ENCODE measurements around the gene FUOM. TPM values are rescaled to one million over a fixed set of nuclear protein-coding genes. Genes with fewer than 3 reads are reported as not detected.

Gene FUOM
- total and polyA plus RNA-seq, 2 experiments from 2014 or later = 30.8 to 33.9 TPM

GRCh38 chr10:133351408-133352318 lies 6.2 kb downstream of the FUOM start:
- no peaks in the 10 kb centered on the region; the same call in 1 of the 2 replicates for H3K4me1 ChIP-seq (ENCODE audit: insufficient read depth)
- no peaks in the 10 kb centered on the region; the same call in 1 of the 3 replicates for H3K4me1 Mint-ChIP-seq
- H4K20me1 ChIP-seq (replicated peaks; ENCODE audit: insufficient read depth) = no peaks in the 10 kb centered on the region; the same call in 1 of the 2 replicates
- no peak overlapping the region for H3K27ac ChIP-seq (ENCODE audit: low read depth)
- no peaks in the 10 kb centered on the region for H3K9me2 ChIP-seq (ENCODE audit: insufficient read depth)
- H2AFZ ChIP-seq = no peak overlapping the region
- no peaks in the 10 kb centered on the region for H3K36me3 ChIP-seq (ENCODE audit: insufficient read depth)
- DNase-seq (ENCODE audit: low spot score) = peak; percentile 73
- no peak overlapping the region for H3K4me3 Mint-ChIP-seq
- peaks cover 20% of the 10 kb centered on the region for H3K27me3 Mint-ChIP-seq (ENCODE audit: insufficient read depth, low read depth, poor library complexity)
- H3F3A ChIP-seq (replicated peaks; ENCODE audit: low read depth) = 0 out of 2 replicates have a peak, but pooled peaks cover 3% of the 10 kb centered on the region
- TF ChIP-seq REST (IDR thresholded peaks at IDR 0.05; ENCODE audit: unreplicated experiment) (peak; percentile 28), POLR2AphosphoS5 (IDR thresholded peaks at IDR 0.05; ENCODE audit: low read depth) (0 out of 2 replicates have a peak, but pooled peaks have one; percentile 4), ZNF331 (CRISPR knock-in tag; IDR thresholded peaks at IDR 0.05; ENCODE audit: low read depth) (no peak), CTCF (conservative IDR thresholded peaks at IDR 0.05; ENCODE audit: low read depth in 2 of 2) (peak; percentile 19 to 66)
- H3K9me3 Mint-ChIP-seq = no peaks in the 10 kb centered on the region
- no peaks in the 10 kb centered on the region for H3K36me3 Mint-ChIP-seq (ENCODE audit: low read depth)
- no peak overlapping the region for H3K4me3 ChIP-seq
- peak; percentile 48 for ATAC-seq
- no peaks in the 10 kb centered on the region for H3K27me3 ChIP-seq (ENCODE audit: insufficient read depth)
- no peak overlapping the region for H3K4me2 ChIP-seq
- no peak overlapping the region for H3K27ac Mint-ChIP-seq
- H3K79me2 ChIP-seq (replicated peaks; ENCODE audit: insufficient read depth) = 0 out of 2 replicates have a peak, but pooled peaks cover 4% of the 10 kb centered on the region

GRCh38 chr10:133350950-133351329 lies 6.9 kb downstream of the FUOM start:
- no peak overlapping the region for H3K27ac ChIP-seq (ENCODE audit: low read depth)
- no peak overlapping the region for H3K27ac Mint-ChIP-seq

More at GRCh38 chr10:133350950-133351329, 6.9 kb downstream of the FUOM start:
- no peak for ATAC-seq
- no peak for DNase-seq (ENCODE audit: low spot score)
- H3K9me3 Mint-ChIP-seq = no peaks in the 10 kb centered on the region
- H3K27me3 Mint-ChIP-seq (ENCODE audit: insufficient read depth, low read depth, poor library complexity) = peaks cover 18% of the 10 kb centered on the region
- no peak overlapping the region for H3K4me3 ChIP-seq
- no peak overlapping the region for H3K4me3 Mint-ChIP-seq
- no peaks in the 10 kb centered on the region for H3K27me3 ChIP-seq (ENCODE audit: insufficient read depth)
- H3K4me1 ChIP-seq (ENCODE audit: insufficient read depth) = no peaks in the 10 kb centered on the region; the same call in 1 of the 2 replicates
- no peaks in the 10 kb centered on the region for H3K79me2 ChIP-seq (replicated peaks; ENCODE audit: insufficient read depth)
- no peak overlapping the region for H3K4me2 ChIP-seq
- H3K36me3 Mint-ChIP-seq (ENCODE audit: low read depth) = no peaks in the 10 kb centered on the region
- H3K4me1 Mint-ChIP-seq = peaks cover 2% of the 10 kb centered on the region; the same call in 2 of the 3 replicates
- H3K9me2 ChIP-seq (ENCODE audit: insufficient read depth) = no peaks in the 10 kb centered on the region
- no peaks in the 10 kb centered on the region; the same call in 1 of the 2 replicates for H4K20me1 ChIP-seq (replicated peaks; ENCODE audit: insufficient read depth)
- H2AFZ ChIP-seq = no peak overlapping the region
- 0 out of 2 replicates have a peak, but pooled peaks cover 3% of the 10 kb centered on the region for H3F3A ChIP-seq (replicated peaks; ENCODE audit: low read depth)
- no peak for TF ChIP-seq REST (IDR thresholded peaks at IDR 0.05; ENCODE audit: unreplicated experiment)
- TF ChIP-seq POLR2AphosphoS5 (IDR thresholded peaks at IDR 0.05; ENCODE audit: low read depth) = 0 out of 2 replicates have a peak, but pooled peaks have one; percentile 6
- no peaks in the 10 kb centered on the region for H3K36me3 ChIP-seq (ENCODE audit: insufficient read depth)

All from GM23338 (cell line).